ENCODE data around the gene INSYN2B.
A peak's percentile ranks its signal among the peaks of the same experiment; 100 is the strongest.

The INSYN2B gene

GRCh38 chr5:169980418-169981053, at the start of gene INSYN2B:
Gene INSYN2B (minus strand): TSS chr5:169980495. CDS start chr5:169883898, 96,597 bp downstream.
- peak within 1 kb of the TSS in 1 of 21 experiments; percentile 1 for H3K27ac ChIP-seq

GRCh38 chr5:170028124-170028523, 47.8 kb upstream of the INSYN2B start:
- H3K27ac ChIP-seq, result no peak overlapping the region
- no peak overlapping the region for H3K4me3 ChIP-seq

More at GRCh38 chr5:169980418-169981053, at the start of gene INSYN2B:
- H3K4me3 ChIP-seq, result peak within 1 kb of the TSS in 3 of 7 experiments; percentile 0 to 11 (median 2)

DNA sequence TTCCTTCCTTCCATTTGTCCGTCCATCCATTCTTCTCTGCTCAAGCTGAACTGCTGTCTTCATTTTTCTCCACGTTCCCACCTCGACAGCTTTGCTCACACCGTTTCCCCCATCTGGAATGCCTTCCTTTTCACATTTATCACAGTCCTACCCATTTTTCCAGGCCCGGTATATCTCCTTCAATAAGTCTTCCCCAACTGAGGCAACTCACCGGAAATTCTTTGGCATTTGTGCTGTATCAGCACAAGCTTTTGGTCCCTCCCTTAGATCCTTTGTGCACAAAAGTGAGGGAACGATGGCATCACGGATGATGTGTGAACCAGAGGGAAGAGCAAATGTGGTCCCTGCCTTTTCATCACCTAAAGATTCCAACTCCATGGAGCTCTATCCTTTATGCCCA, 45.6 kb upstream of the INSYN2B start:
- Histone ChIP-seq H3K27ac (no peak overlapping the region), H3K4me3 (no peak overlapping the region)

- Histone ChIP-seq H3K27ac (no peak overlapping the region), H3K4me3 (no peak overlapping the region)
Observed at GRCh38 chr5:170021506-170021905, 41.2 kb upstream of the INSYN2B start.

DNA sequence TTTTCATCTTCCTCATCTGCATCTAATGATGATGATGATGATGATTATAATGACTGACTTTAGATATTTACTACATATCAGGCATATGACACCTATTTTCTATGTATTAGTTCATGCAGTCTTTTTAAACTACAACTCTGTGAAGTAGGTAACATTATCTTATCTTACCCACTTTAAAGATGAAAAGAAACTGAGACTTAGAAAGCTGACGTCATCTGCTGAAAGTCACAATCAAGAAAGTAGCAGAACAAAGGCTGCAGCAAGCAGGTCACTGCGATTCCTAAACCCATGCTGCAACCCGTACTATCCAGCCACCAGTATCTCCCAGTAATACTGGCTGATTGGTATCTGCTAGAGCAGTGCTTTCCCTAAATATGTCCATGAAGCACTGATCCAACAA, 40.1 kb upstream of the INSYN2B start:
- no peak overlapping the region for H3K27ac ChIP-seq
- no peak overlapping the region for H3K4me3 ChIP-seq

DNA sequence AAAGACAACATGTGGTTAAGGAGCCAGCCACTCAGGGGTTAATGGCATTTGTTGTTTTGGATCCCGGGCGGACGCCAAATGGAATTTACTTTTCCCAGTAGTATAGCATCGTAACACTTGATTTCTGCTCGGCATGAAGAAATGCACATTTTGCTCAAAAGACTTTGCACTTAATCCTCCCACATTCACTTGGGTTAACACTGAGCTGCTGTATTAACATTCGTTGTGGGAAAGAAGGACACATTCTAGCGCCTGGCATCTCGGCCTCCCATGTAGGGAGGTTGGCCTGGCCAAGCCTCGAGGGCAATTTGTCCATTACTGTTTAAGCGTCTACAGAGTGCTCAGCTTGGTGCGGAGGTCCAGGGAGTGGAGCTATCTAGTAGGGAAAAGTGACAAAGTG, 32.3 kb upstream of the INSYN2B start:
- Histone ChIP-seq H3K4me3 (no peak overlapping the region), H3K27ac (no peak overlapping the region)

DNA sequence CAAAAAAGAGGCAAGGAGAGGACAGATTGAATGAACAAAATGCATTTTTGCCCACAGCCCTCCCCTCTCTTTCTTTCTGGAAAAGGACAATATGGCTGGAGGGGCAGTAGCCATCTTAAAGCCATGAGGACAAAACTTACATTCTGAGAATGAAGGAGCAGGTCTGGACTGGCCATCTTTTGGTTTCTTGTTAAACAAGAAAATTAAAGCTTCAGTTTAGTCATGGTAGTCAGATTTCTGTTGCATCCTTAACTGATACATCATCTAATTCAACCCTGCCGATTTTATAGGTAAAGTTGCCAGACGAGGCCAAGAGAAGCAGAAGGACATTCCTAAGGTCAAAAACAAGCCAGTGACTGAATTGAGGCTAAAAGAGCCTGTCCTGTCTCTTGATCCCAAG, 31.5 kb upstream of the INSYN2B start:
- no peak overlapping the region for H3K4me3 ChIP-seq
- H3K27ac ChIP-seq, result no peak overlapping the region

DNA sequence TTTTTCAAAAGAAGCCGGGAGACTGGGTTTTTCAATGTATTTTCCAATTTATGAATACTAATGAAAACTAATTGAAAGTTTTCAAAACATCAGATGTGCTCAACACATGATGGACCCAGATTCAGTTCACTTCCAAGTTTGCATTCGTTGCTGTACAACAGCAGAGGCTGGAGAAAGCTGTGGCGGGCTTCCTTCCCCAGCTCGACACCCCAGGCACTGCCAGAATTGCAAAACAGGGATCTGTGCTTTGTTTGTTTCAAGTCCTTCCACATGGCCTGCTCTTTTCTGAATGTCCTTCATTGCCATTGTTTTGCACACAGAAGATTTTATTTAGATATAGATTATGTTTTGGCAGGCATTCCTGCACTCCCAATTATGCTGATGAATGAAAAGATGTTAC, 30.3 kb upstream of the INSYN2B start:
- no peak overlapping the region for H3K27ac ChIP-seq
- H3K4me3 ChIP-seq, result no peak overlapping the region

- H3K27ac ChIP-seq, result no peak overlapping the region
- no peak overlapping the region for H3K4me3 ChIP-seq
Observed at GRCh38 chr5:170008376-170008775, 28.1 kb upstream of the INSYN2B start.

- Histone ChIP-seq H3K27ac (no peak overlapping the region), H3K4me3 (no peak overlapping the region)
Observed at GRCh38 chr5:170006021-170006420, 25.7 kb upstream of the INSYN2B start.

DNA sequence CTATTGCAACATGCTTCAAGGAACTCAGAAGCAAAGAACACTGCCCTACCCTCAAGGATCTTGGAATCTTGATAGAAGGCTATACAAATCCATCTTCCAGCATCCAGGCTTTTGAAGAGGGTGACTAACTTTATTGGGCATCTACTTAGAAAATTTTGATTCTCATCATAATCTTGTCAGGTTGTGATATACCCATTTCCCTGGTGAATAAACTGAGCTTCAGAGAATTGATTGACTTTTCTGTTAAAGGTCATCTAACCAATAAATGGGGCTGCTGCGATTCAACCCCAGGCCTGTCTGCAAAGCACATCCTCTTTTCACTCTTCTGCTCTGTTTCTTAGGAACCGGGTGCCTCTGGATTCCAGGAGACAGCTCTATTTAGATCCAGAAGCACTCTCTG, 19.9 kb upstream of the INSYN2B start:
- H3K27ac ChIP-seq, result no peak overlapping the region
- H3K4me3 ChIP-seq, result no peak overlapping the region

DNA sequence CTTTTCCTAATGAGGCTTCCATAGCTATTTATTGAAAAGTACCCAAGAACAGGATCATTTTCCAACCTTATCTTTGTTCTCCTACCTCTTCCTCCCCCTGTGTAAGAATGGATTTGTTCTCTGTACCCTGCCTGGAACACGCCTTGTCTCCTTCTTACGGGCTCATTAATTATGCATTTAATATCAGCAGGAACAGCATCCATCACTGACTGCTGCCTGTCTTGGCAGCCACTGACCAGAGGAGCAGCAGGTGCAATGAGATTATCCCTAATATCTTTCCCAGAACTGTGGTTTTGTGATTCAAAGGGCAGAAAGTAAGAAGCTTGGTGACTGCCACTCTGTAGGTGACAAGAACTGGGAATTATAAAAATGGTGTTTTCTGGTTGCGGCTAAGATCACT, 19.3 kb upstream of the INSYN2B start:
- Histone ChIP-seq H3K27ac (no peak overlapping the region), H3K4me3 (no peak overlapping the region)

GRCh38 chr5:169997798-169998197, 17.5 kb upstream of the INSYN2B start:
- no peak overlapping the region for H3K4me3 ChIP-seq
- H3K27ac ChIP-seq, result no peak overlapping the region

GRCh38 chr5:169993485-169993790, 13.1 kb upstream of the INSYN2B start:
- no peak overlapping the region for H3K4me3 ChIP-seq

DNA sequence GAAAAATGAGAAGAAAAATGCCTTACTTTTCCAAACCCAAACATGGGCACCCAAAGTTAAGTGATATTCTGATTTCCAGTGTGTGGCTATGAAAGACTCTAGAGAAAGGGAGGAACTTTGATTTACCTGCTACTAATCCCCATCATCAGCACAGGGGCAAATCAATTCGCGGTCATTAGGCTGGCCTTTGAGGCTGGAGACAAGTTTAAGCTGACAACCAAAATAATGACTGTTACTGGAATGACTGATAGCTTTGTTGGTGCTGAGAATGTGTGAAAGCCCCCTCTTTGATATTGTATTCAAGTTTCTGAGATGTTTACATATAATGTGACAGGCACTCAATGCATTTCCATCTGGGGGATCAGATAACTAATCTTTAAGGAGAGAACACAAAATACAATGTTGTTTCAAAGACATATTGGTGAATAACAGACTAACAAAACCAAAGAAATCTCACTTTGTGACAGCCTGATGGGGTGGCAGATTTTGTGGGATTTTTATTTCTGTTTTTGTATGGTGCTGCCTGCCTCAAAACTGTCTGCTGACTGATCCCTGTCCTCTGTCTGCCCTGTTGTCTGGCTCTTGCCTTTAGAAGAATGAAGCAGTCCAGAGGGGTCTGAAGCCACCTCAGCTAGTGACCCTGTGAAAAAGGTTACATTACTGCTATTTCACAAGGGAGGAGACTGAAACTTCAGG, 12.6 kb upstream of the INSYN2B start:
- Histone ChIP-seq H3K27ac (no peak overlapping the region), H3K4me3 (no peak overlapping the region)

More at GRCh38 chr5:169993485-169993790, 13.1 kb upstream of the INSYN2B start:
- H3K27ac ChIP-seq, result no peak overlapping the region

DNA sequence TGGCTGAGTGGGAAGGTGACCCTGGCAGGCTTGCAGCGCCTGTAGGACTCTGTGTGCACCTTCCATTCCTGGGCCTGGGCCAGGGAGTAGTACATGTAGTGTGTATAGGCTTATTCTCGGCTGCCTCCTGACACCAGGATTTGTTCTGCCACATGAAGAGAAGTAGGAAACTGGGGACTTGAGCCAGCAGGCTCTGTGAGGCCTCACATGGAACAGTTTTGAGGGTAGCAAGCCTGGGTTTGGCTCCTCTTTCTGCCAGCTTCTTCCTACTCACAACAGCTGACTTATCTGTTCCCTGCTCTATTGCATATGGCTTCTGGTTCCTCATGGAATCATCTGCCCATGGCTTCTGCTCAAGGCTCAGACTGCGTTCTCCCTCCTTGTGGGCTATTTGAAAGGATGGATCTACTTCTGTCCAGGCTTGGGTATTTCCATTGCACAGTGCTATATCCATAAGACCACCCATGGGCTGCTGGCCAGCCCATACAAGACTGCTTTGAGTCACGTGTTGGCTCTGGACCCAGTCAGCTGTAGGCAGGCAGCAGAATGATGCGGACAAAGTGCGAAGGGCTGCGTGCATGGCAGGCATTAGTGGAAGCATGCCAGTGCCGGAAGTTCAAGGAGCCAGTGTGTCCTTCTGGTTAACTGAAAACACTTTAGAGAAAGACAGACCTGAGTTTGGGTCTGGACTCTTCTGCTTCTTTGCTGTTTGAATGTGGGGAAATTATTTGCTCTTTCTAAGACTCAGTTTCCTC, 11.0 kb upstream of the INSYN2B start:
- Histone ChIP-seq H3K4me3 (no peak overlapping the region), H3K27ac (no peak overlapping the region)

GRCh38 chr5:169989365-169989764, 9.1 kb upstream of the INSYN2B start:
- no peak overlapping the region for H3K4me3 ChIP-seq
- H3K27ac ChIP-seq, result no peak overlapping the region

DNA sequence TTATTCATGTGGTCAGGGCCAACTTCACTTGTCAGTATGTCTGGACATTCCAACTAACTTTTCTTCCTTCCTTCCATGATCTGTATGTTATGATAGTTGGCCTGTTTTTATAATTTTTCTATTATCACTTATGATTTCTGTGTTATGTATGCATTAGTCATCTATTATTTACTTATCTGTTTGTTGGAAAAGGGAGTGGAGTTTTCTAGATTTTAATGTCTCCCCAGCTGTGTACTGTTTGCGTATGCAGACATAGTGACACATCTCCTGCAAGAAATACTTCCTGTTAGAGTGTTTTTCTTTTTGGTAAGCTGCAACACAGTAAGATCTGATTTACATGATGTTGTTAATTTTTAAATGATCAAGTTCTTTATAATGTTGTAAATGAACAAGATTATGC, 8.7 kb upstream of the INSYN2B start:
- no peak overlapping the region for H3K4me3 ChIP-seq
- no peak overlapping the region for H3K27ac ChIP-seq

- no peak overlapping the region for H3K4me3 ChIP-seq
- no peak overlapping the region for H3K27ac ChIP-seq
Observed at GRCh38 chr5:169988206-169988605, 7.9 kb upstream of the INSYN2B start.

DNA sequence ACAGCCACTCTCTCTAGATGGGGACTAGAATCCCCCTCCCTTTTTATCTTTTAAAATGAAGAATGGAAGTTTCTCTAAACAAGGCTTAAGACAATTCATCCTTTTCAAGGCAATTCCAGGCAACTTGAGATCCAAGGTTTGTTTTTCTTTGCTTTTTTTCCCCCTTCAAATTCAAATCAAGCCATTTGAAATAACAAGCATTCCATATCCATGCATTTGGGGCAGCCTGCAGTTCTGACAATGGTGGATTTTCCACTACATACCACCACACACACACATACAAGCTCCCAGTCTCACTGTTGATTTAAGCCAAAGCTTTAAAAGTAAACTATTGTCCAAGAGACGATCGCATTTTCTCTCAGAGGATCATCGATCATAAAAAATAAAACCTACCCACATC, 424 bp downstream of the INSYN2B start:
- H3K4me3 ChIP-seq, result peak overlapping the region in 3 of 7 experiments; percentile 0 to 11 (median 2)
- peak overlapping the region in 1 of 21 experiments; percentile 1 for H3K27ac ChIP-seq

DNA sequence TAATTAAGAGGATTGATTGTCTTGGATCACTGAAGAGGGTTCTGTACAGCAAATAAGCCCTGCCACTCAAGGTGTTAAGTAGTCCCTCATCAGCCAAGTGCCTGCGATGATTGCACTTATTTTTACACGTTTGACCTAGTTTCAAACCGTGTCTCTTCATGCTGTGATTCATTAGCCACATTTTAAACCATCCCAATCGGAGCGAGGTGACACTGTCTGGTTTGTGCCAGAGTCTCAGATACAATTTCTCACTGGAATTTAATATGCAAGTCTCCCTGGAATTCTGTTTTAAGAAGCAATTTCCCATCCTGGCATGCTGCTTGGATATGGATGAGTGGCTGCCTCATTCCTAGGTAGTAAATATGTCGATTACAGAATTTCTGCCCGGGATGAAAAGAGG, 1.6 kb downstream of the INSYN2B start:
- no peak overlapping the region for H3K27ac ChIP-seq
- no peak overlapping the region for H3K4me3 ChIP-seq

Data from skin epidermis (tissue), 12 donors.